HEK293 (cell line): Measurements from ENCODE around the gene NCEH1.

Experiments used
- CTCF ChIA-PET: fragments of 350-600 bp; formaldehyde crosslinking; extraction: SDS; loops from one replicate; lab custom pipeline; 2021; ENCODE audit warnings: antibody characterized with exemption; lab: Yijun Ruan, JAX
- POLR2A ChIA-PET: fragments of 300-600 bp; formaldehyde crosslinking; extraction: SDS; loops from one replicate; lab custom pipeline; 2020; ENCODE audit warnings: antibody characterized with exemption, inconsistent platforms; lab: Yijun Ruan, JAX
- H3K27ac ChIP-seq: fragments of 200-500 bp; sonication (Bioruptor generic); 2 replicates; pipeline ENCODE4 v1.5.1; 2014; ENCODE audit warnings: low read depth, low read length, control low read depth, inconsistent platforms; ENCODE audit errors: extremely low read depth
- H3K36me3 ChIP-seq, 2 experiments: fragments of 200-500 bp in 1 of 2; sonication (Bioruptor generic) in 1 of 2; 1 replicate in 1 of 2; 2 replicates in 1 of 2; pipeline ENCODE4 v1.5.1; 2014 to 2017; ENCODE audit warnings: inconsistent platforms in 2 of 2, low read length in 2 of 2; ENCODE audit not compliant: control insufficient read depth in 2 of 2, insufficient read depth in 1 of 2
- H3K4me1 ChIP-seq: fragments of 200-500 bp; sonication (Bioruptor generic); 2 replicates; pipeline ENCODE4 v1.5.1; 2014; ENCODE audit warnings: mild to moderate bottlenecking, low read length, inconsistent platforms; ENCODE audit not compliant: control insufficient read depth, insufficient read depth
- H3K4me3 ChIP-seq: 2 replicates; pipeline ENCODE4 v1.5.1; 2011; ENCODE audit warnings: low read depth, mild to moderate bottlenecking, control low read depth, low read length, moderate library complexity
- H3K9me3 ChIP-seq: fragments of 200-500 bp; sonication (Bioruptor generic); 2 replicates; pipeline ENCODE4 v1.5.1; 2014; ENCODE audit warnings: low read depth, low read length, inconsistent platforms; ENCODE audit not compliant: control insufficient read depth, insufficient read depth
- GLI4 ChIP-seq: fragments of 450-650 bp; formaldehyde crosslinking; IDR thresholded peaks from 2 replicates; pipeline ENCODE4 v1.5.1; 2016; ENCODE audit warnings: missing biosample characterization, missing genetic modification characterization
- REST ChIP-seq: fragments of 450-650 bp; formaldehyde crosslinking; IDR thresholded peaks from 2 replicates; pipeline ENCODE4 v1.5.1; 2016; ENCODE audit warnings: missing biosample characterization, missing genetic modification characterization
- ZNF132 ChIP-seq: fragments of 450-650 bp; formaldehyde crosslinking; IDR thresholded peaks from 2 replicates; pipeline ENCODE4 v1.5.1; 2017; ENCODE audit warnings: missing biosample characterization, missing genetic modification characterization, borderline replicate concordance
- ZNF19 ChIP-seq: fragments of 450-650 bp; formaldehyde crosslinking; IDR thresholded peaks from 2 replicates; pipeline ENCODE4; 2016; ENCODE audit warnings: missing biosample characterization, missing genetic modification characterization, low read depth
- ZNF266 ChIP-seq: fragments of 450-650 bp; formaldehyde crosslinking; IDR thresholded peaks from 2 replicates; pipeline ENCODE4 v1.5.1; 2016; ENCODE audit warnings: missing biosample characterization, missing genetic modification characterization, low read depth
- ZNF391 ChIP-seq: fragments of 450-650 bp; formaldehyde crosslinking; IDR thresholded peaks from 2 replicates; pipeline ENCODE4 v1.5.1; 2016; ENCODE audit warnings: low read depth, missing biosample characterization, missing genetic modification characterization, borderline replicate concordance
- ZNF48 ChIP-seq: fragments of 450-650 bp; formaldehyde crosslinking; IDR thresholded peaks from 2 replicates; pipeline ENCODE4 v1.5.1; 2016; ENCODE audit warnings: missing biosample characterization, missing genetic modification characterization
- ZNF510 ChIP-seq: fragments of 450-650 bp; formaldehyde crosslinking; IDR thresholded peaks from 2 replicates; pipeline ENCODE4 v1.5.1; 2018; ENCODE audit warnings: mild to moderate bottlenecking, missing genetic modification characterization, missing biosample characterization; ENCODE audit not compliant: insufficient replicate concordance
- ZNF548 ChIP-seq: fragments of 450-650 bp; formaldehyde crosslinking; IDR thresholded peaks from 2 replicates; pipeline ENCODE4 v1.5.1; 2016; ENCODE audit warnings: missing biosample characterization, missing genetic modification characterization
- ZNF549 ChIP-seq: fragments of 450-650 bp; IDR thresholded peaks from 2 replicates; pipeline ENCODE4 v1.5.1; 2018; ENCODE audit warnings: missing biosample characterization, missing genetic modification characterization, mild to moderate bottlenecking, inconsistent platforms, moderate library complexity
- ZNF677 ChIP-seq: fragments of 450-650 bp; IDR thresholded peaks from 2 replicates; pipeline ENCODE4 v1.5.0; 2018; ENCODE audit warnings: missing biosample characterization, mild to moderate bottlenecking, missing genetic modification characterization, moderate library complexity
- ZNF76 ChIP-seq: fragments of 450-650 bp; formaldehyde crosslinking; IDR thresholded peaks from 2 replicates; pipeline ENCODE4; 2016; ENCODE audit warnings: low read depth, missing biosample characterization, missing genetic modification characterization, borderline replicate concordance
- ZNF776 ChIP-seq: fragments of 450-650 bp; formaldehyde crosslinking; IDR thresholded peaks from 2 replicates; pipeline ENCODE4 v1.5.0; 2017; ENCODE audit warnings: missing biosample characterization, missing genetic modification characterization, borderline replicate concordance
- ZNF830 ChIP-seq: fragments of 450-650 bp; IDR thresholded peaks from 2 replicates; pipeline ENCODE4 v1.5.0; 2018; ENCODE audit warnings: missing biosample characterization, missing genetic modification characterization, low read depth, mild to moderate bottlenecking, moderate library complexity
- TF ChIP-seq, protein P1 (sequence below): fragments of 450-650 bp; formaldehyde crosslinking; IDR thresholded peaks from 2 replicates; pipeline ENCODE4 v1.5.1; 2016; ENCODE audit warnings: missing biosample characterization, missing genetic modification characterization, low read depth
- TF ChIP-seq, protein P2 (sequence below): fragments of 450-650 bp; formaldehyde crosslinking; IDR thresholded peaks from 2 replicates; pipeline ENCODE4 v1.5.1; 2016; ENCODE audit warnings: missing biosample characterization, missing genetic modification characterization, borderline replicate concordance

The NCEH1 gene

GRCh38 chr3:172739462-172739861 lies 28.6 kb upstream of the NCEH1 start (continued):
- TF ChIP-seq ZNF132 (tag by site-specific recombination) (no peak), ZNF549 (tag by site-specific recombination) (no peak), REST (tag by site-specific recombination) (no peak), ZNF19 (no peak), ZNF830 (no peak), ZNF776 (tag by site-specific recombination) (no peak)
- TF ChIP-seq, protein P1, sequence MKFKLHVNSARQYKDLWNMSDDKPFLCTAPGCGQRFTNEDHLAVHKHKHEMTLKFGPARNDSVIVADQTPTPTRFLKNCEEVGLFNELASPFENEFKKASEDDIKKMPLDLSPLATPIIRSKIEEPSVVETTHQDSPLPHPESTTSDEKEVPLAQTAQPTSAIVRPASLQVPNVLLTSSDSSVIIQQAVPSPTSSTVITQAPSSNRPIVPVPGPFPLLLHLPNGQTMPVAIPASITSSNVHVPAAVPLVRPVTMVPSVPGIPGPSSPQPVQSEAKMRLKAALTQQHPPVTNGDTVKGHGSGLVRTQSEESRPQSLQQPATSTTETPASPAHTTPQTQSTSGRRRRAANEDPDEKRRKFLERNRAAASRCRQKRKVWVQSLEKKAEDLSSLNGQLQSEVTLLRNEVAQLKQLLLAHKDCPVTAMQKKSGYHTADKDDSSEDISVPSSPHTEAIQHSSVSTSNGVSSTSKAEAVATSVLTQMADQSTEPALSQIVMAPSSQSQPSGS (tag by site-specific recombination): peak; percentile 84
- TF ChIP-seq, protein P2, sequence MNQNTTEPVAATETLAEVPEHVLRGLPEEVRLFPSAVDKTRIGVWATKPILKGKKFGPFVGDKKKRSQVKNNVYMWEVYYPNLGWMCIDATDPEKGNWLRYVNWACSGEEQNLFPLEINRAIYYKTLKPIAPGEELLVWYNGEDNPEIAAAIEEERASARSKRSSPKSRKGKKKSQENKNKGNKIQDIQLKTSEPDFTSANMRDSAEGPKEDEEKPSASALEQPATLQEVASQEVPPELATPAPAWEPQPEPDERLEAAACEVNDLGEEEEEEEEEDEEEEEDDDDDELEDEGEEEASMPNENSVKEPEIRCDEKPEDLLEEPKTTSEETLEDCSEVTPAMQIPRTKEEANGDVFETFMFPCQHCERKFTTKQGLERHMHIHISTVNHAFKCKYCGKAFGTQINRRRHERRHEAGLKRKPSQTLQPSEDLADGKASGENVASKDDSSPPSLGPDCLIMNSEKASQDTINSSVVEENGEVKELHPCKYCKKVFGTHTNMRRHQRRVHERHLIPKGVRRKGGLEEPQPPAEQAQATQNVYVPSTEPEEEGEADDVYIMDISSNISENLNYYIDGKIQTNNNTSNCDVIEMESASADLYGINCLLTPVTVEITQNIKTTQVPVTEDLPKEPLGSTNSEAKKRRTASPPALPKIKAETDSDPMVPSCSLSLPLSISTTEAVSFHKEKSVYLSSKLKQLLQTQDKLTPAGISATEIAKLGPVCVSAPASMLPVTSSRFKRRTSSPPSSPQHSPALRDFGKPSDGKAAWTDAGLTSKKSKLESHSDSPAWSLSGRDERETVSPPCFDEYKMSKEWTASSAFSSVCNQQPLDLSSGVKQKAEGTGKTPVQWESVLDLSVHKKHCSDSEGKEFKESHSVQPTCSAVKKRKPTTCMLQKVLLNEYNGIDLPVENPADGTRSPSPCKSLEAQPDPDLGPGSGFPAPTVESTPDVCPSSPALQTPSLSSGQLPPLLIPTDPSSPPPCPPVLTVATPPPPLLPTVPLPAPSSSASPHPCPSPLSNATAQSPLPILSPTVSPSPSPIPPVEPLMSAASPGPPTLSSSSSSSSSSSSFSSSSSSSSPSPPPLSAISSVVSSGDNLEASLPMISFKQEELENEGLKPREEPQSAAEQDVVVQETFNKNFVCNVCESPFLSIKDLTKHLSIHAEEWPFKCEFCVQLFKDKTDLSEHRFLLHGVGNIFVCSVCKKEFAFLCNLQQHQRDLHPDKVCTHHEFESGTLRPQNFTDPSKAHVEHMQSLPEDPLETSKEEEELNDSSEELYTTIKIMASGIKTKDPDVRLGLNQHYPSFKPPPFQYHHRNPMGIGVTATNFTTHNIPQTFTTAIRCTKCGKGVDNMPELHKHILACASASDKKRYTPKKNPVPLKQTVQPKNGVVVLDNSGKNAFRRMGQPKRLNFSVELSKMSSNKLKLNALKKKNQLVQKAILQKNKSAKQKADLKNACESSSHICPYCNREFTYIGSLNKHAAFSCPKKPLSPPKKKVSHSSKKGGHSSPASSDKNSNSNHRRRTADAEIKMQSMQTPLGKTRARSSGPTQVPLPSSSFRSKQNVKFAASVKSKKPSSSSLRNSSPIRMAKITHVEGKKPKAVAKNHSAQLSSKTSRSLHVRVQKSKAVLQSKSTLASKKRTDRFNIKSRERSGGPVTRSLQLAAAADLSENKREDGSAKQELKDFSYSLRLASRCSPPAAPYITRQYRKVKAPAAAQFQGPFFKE (tag by site-specific recombination): no peak

GRCh38 chr3:172735014-172735413 lies 24.1 kb upstream of the NCEH1 start:
- TF ChIP-seq ZNF548 (no peak), ZNF48 (no peak), ZNF76 (no peak), ZNF677 (tag by site-specific recombination) (peak; percentile 91), ZNF510 (tag by site-specific recombination) (no peak), ZNF266 (tag by site-specific recombination) (no peak), ZNF391 (tag by site-specific recombination) (no peak), GLI4 (tag by site-specific recombination) (no peak)
- CTCF ChIA-PET: no interaction called here

More at GRCh38 chr3:172735014-172735413, 24.1 kb upstream of the NCEH1 start:
- Histone ChIP-seq H3K9me3 (no peaks in the 10 kb centered on the region), H3K27ac (no peak overlapping the region), H3K4me3 (no peak overlapping the region), H3K4me1 (no peaks in the 10 kb centered on the region), H3K36me3 (no peaks in the 10 kb centered on the region)
- POLR2A ChIA-PET: interaction anchor here (0.6 kb wide), 1 partner anchor 329 kb away, joined by 3 read pairs; no protein-coding TSS in a partner anchor
